MCF 10A (cell line): Measurements from ENCODE around the gene LDLRAD4. TPM values are rescaled to one million over a fixed set of nuclear protein-coding genes. Genes with fewer than 3 reads are reported as not detected.
A peak's percentile ranks its signal among the peaks of the same experiment; 100 is the strongest.

Experiments
- BruUV-seq: library from RNA; stranded (reverse); fragments of 400-500 nt; replicated peaks from 2 replicates; lab custom pipeline; 2021; lab: Mats Ljungman, UMichigan
- CTCF ChIA-PET: fragments of 300-600 bp; sonication (Branson Sonifier 250); formaldehyde crosslinking; extraction: SDS; loops from one replicate; lab custom pipeline; 2021; ENCODE audit warnings: antibody characterized with exemption, inconsistent platforms; lab: Yijun Ruan, JAX
- POLR2A ChIA-PET: fragments of 300-600, 350-650 bp; sonication (Branson Sonifier 250); formaldehyde crosslinking; extraction: SDS; loops from one replicate; lab custom pipeline; 2020; ENCODE audit warnings: antibody characterized with exemption, inconsistent platforms; lab: Yijun Ruan, JAX
- DNase-seq: peaks from one replicate; pipeline ENCODE4 v3.0.0-alpha.2; 2018; ENCODE audit not compliant: unreplicated experiment
- H3K27ac Mint-ChIP-seq: one replicate; pipeline ENCODE4 v1.8.0; 2022; ENCODE audit warnings: mild to moderate bottlenecking, low read depth, mixed read lengths; ENCODE audit not compliant: unreplicated experiment
- H3K27me3 Mint-ChIP-seq: one replicate; pipeline ENCODE4 v1.8.0; 2022; ENCODE audit warnings: mixed read lengths; ENCODE audit not compliant: insufficient read depth, unreplicated experiment
- H3K36me3 Mint-ChIP-seq: one replicate; pipeline ENCODE4 v1.8.0; 2022; ENCODE audit warnings: mild to moderate bottlenecking, moderate library complexity, mixed read lengths; ENCODE audit not compliant: insufficient read depth, unreplicated experiment
- H3K4me1 Mint-ChIP-seq: one replicate; pipeline ENCODE4 v1.8.0; 2022; ENCODE audit warnings: mixed read lengths; ENCODE audit not compliant: insufficient read depth, unreplicated experiment
- H3K4me3 Mint-ChIP-seq: one replicate; pipeline ENCODE4 v1.8.0; 2022; ENCODE audit warnings: mild to moderate bottlenecking, moderate library complexity, mixed read lengths; ENCODE audit not compliant: unreplicated experiment
- H3K9me3 Mint-ChIP-seq: one replicate; pipeline ENCODE4 v1.8.0; 2022; ENCODE audit warnings: mixed read lengths; ENCODE audit not compliant: unreplicated experiment
- intact Hi-C: fragments of 100-400 bp; cut with micrococcal nuclease; formaldehyde crosslinking; loops from 2 replicates; pipeline ENCODE4 v1.14.1; 2022
- total RNA-seq: library from RNA; stranded (reverse); gene quantifications from 2 replicates; pipeline ENCODE4 v1.2.3, GENCODE V29; 2022
- TF ChIP-seq, protein P1 (sequence below): fragments of 200-600 bp; IDR thresholded peaks from one replicate; pipeline ENCODE4 v1.8.0; 2022; ENCODE audit warnings: antibody characterized with exemption, mild to moderate bottlenecking; ENCODE audit not compliant: unreplicated experiment

Gene LDLRAD4
- total RNA-seq, 1 experiment from 2014 or later: not detected

DNA sequence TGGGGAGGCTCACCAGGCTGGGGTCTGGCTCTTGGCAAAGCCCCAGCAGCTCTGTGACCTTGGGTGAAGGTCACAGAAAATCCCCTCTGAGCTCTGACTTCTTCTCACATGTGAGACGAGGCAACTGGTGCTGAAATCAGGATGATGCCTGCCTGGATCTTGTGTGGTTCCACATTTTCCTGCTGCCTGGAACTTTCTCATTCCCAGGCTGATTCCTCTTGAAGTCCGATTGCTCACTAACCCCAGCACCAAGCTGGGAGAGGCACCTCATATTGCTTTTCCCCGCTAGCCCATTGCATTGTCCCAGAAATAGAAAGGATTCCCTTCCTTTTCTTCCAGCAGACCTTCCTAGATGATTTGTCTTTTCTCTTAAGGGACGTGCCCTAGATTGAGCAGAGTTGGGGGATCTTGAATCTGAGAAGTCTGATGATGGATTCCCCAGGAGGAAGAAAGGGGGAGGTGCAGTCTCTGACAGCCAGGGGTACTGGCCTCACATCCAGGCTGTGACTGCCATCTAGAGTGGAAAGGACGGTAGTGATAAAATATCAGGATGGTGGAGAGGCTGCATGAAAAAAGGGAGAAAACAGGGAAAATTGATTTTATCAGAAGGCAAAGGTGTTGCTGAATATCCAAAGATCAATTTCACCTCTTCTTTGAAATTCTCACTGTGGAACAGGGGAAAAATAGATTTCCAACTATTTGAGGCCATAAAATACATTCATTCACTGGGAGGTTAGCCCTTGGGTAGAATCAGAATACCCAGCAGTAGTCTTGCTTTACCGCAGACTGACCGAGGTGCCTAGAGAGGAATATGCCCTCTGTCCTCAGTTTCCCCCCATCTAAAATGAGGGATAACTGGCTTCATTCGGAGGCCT is 411.5 kb downstream of the LDLRAD4 start:
- Mint-ChIP-seq H3K36me3 (no peaks in the 10 kb centered on the region), H3K9me3 (no peaks in the 10 kb centered on the region), H3K27me3 (peaks cover 15% of the 10 kb centered on the region), H3K27ac (no peak overlapping the region), H3K4me3 (no peak overlapping the region), H3K4me1 (no peaks in the 10 kb centered on the region)
- DNase-seq: peak; percentile 63
- ChIA-PET POLR2A (no interaction called here), CTCF (interaction anchor here (0.6 to 1.6 kb wide), 7 partner anchors 9 to 415 kb away, joined by 3 to 7 read pairs (median 5); no protein-coding TSS in a partner anchor)
- intact Hi-C loops: loop anchor here (1.0 to 10.0 kb wide), 3 partner anchors 72 to 638 kb away; partner anchors contain the start of gene CEP192
- TF ChIP-seq, protein P1, sequence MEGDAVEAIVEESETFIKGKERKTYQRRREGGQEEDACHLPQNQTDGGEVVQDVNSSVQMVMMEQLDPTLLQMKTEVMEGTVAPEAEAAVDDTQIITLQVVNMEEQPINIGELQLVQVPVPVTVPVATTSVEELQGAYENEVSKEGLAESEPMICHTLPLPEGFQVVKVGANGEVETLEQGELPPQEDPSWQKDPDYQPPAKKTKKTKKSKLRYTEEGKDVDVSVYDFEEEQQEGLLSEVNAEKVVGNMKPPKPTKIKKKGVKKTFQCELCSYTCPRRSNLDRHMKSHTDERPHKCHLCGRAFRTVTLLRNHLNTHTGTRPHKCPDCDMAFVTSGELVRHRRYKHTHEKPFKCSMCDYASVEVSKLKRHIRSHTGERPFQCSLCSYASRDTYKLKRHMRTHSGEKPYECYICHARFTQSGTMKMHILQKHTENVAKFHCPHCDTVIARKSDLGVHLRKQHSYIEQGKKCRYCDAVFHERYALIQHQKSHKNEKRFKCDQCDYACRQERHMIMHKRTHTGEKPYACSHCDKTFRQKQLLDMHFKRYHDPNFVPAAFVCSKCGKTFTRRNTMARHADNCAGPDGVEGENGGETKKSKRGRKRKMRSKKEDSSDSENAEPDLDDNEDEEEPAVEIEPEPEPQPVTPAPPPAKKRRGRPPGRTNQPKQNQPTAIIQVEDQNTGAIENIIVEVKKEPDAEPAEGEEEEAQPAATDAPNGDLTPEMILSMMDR: peak; percentile 64
- BruUV-seq: no TSS peak

GRCh38 chr18:13630716-13631268 is 412.2 kb downstream of the LDLRAD4 start:
- Mint-ChIP-seq H3K4me1 (no peaks in the 10 kb centered on the region), H3K27ac (no peak overlapping the region), H3K36me3 (no peaks in the 10 kb centered on the region), H3K27me3 (peaks cover 9% of the 10 kb centered on the region), H3K9me3 (no peaks in the 10 kb centered on the region), H3K4me3 (no peak overlapping the region)
- TF ChIP-seq, protein P1: no peak
- no TSS peak for BruUV-seq
- no peak for DNase-seq
- intact Hi-C loops: loop anchor here (1.0 to 10.0 kb wide), 3 partner anchors 72 to 638 kb away; partner anchors contain the start of gene CEP192
- ChIA-PET POLR2A (no interaction called here), CTCF (interaction anchor here (0.8 to 1.2 kb wide), 5 partner anchors 63 to 416 kb away, joined by 3 to 5 read pairs (median 3); no protein-coding TSS in a partner anchor)

- ChIA-PET CTCF (interaction anchor here (2.0 kb wide), 1 partner anchor 76 kb away, joined by 13 read pairs; no protein-coding TSS in a partner anchor), POLR2A (no interaction called here)
- TF ChIP-seq, protein P1: no peak
- H3K4me3 Mint-ChIP-seq: no peak overlapping the region
- H3K4me1 Mint-ChIP-seq: no peaks in the 10 kb centered on the region
- no peaks in the 10 kb centered on the region for H3K36me3 Mint-ChIP-seq
- DNase-seq: no peak
- BruUV-seq: no TSS peak
- intact Hi-C loops: loop anchor here (5.0 to 10.0 kb wide), 2 partner anchors 479 to 641 kb away; partner anchors contain the start of gene CEP192
- no peak overlapping the region for H3K27ac Mint-ChIP-seq
- H3K27me3 Mint-ChIP-seq: no peaks in the 10 kb centered on the region
- H3K9me3 Mint-ChIP-seq: no peaks in the 10 kb centered on the region
Observed at GRCh38 chr18:13633700-13634099, 415.1 kb downstream of the LDLRAD4 start.

GRCh38 chr18:13635046-13635445 is 416.5 kb downstream of the LDLRAD4 start:
- DNase-seq: no peak
- Mint-ChIP-seq H3K36me3 (no peaks in the 10 kb centered on the region), H3K27me3 (no peaks in the 10 kb centered on the region), H3K4me1 (no peaks in the 10 kb centered on the region), H3K9me3 (no peaks in the 10 kb centered on the region), H3K4me3 (no peak overlapping the region), H3K27ac (no peak overlapping the region)
- TF ChIP-seq, protein P1: no peak
- intact Hi-C loops: loop anchor here (10.0 kb wide), 1 partner anchor 480 kb away; no protein-coding TSS in a partner anchor
- BruUV-seq: no TSS peak
- ChIA-PET CTCF (no interaction called here), POLR2A (interaction anchor here (0.7 kb wide), 1 partner anchor 93 kb away, joined by 3 read pairs; no protein-coding TSS in a partner anchor)
